ENCODE results near the gene PACS2. TPM values are rescaled to one million over a fixed set of nuclear protein-coding genes. Genes with fewer than 3 reads are reported as not detected.

PACS2 gene
- total RNA-seq, 1 experiment from 2014 or later = 43.3 TPM

GRCh38 chr14:105390849-105391500 is 76.4 kb downstream of the PACS2 start:
- Histone ChIP-seq H3K4me1 (replicated peaks; ENCODE audit: insufficient read depth) (no peaks in the 10 kb centered on the region), H3K4me3 (no peak overlapping the region), H3K9me3 (ENCODE audit: insufficient read depth, low read depth) (no peaks in the 10 kb centered on the region), H3K36me3 (ENCODE audit: low read depth) (no peaks in the 10 kb centered on the region), H3F3A (ENCODE audit: insufficient read depth, low read depth) (no peaks in the 10 kb centered on the region), H4K20me1 (ENCODE audit: insufficient read depth) (no peaks in the 10 kb centered on the region), H3K27me3 (ENCODE audit: insufficient read depth, low read depth) (no peaks in the 10 kb centered on the region), H3K4me2 (no peak overlapping the region), H3K79me2 (ENCODE audit: low read depth) (no peaks in the 10 kb centered on the region), H2AFZ (no peak overlapping the region), H3K27ac (no peak overlapping the region), H3K9me2 (ENCODE audit: insufficient read depth) (no peaks in the 10 kb centered on the region)
- ChIA-PET POLR2A (ENCODE audit: unreplicated experiment) (no interaction called here), CTCF (no interaction called here)
- DNase-seq = no peak
- intact Hi-C loops (cut with micrococcal nuclease; ENCODE audit: unreplicated experiment) = no loop called here
- BruUV-seq (replicated peaks) = no TSS peak
- TF ChIP-seq EZH2 (IDR thresholded peaks at IDR 0.05; ENCODE audit: low read depth) = no peak
- TF ChIP-seq CTCF (conservative IDR thresholded peaks at IDR 0.05) = no peak

GRCh38 chr14:105391541-105391940 is 77.0 kb downstream of the PACS2 start:
- BruUV-seq (replicated peaks) = no TSS peak
- TF ChIP-seq CTCF (conservative IDR thresholded peaks at IDR 0.05) = no peak
- TF ChIP-seq EZH2 (IDR thresholded peaks at IDR 0.05; ENCODE audit: low read depth) = no peak
- Histone ChIP-seq H2AFZ (no peak overlapping the region), H3K9me2 (ENCODE audit: insufficient read depth) (no peaks in the 10 kb centered on the region), H3K4me1 (replicated peaks; ENCODE audit: insufficient read depth) (no peaks in the 10 kb centered on the region), H4K20me1 (ENCODE audit: insufficient read depth) (no peaks in the 10 kb centered on the region), H3K27me3 (ENCODE audit: insufficient read depth, low read depth) (no peaks in the 10 kb centered on the region), H3K79me2 (ENCODE audit: low read depth) (no peaks in the 10 kb centered on the region), H3K4me3 (no peak overlapping the region), H3F3A (ENCODE audit: insufficient read depth, low read depth) (no peaks in the 10 kb centered on the region), H3K9me3 (ENCODE audit: insufficient read depth, low read depth) (no peaks in the 10 kb centered on the region), H3K27ac (no peak overlapping the region), H3K4me2 (no peak overlapping the region), H3K36me3 (ENCODE audit: low read depth) (no peaks in the 10 kb centered on the region)
- CTCF ChIA-PET = no interaction called here
- POLR2A ChIA-PET (ENCODE audit: unreplicated experiment) = no interaction called here
- intact Hi-C loops (cut with micrococcal nuclease; ENCODE audit: unreplicated experiment) = no loop called here
- DNase-seq = no peak

GRCh38 chr14:105392131-105393090 is 77.9 kb downstream of the PACS2 start:
- ChIA-PET CTCF (interaction anchor here (0.6 kb wide), 1 partner anchor 132 kb away, joined by 3 read pairs; no protein-coding TSS in a partner anchor), POLR2A (ENCODE audit: unreplicated experiment) (no interaction called here)
- Histone ChIP-seq H3K27ac (no peak overlapping the region), H4K20me1 (ENCODE audit: insufficient read depth) (no peaks in the 10 kb centered on the region), H3K36me3 (ENCODE audit: low read depth) (no peaks in the 10 kb centered on the region), H2AFZ (no peak overlapping the region), H3K4me1 (replicated peaks; ENCODE audit: insufficient read depth) (no peaks in the 10 kb centered on the region), H3K4me3 (no peak overlapping the region), H3K9me2 (ENCODE audit: insufficient read depth) (no peaks in the 10 kb centered on the region), H3K9me3 (ENCODE audit: insufficient read depth, low read depth) (no peaks in the 10 kb centered on the region), H3F3A (ENCODE audit: insufficient read depth, low read depth) (no peaks in the 10 kb centered on the region), H3K4me2 (no peak overlapping the region), H3K27me3 (ENCODE audit: insufficient read depth, low read depth) (no peaks in the 10 kb centered on the region), H3K79me2 (ENCODE audit: low read depth) (no peaks in the 10 kb centered on the region)
- intact Hi-C loops (cut with micrococcal nuclease; ENCODE audit: unreplicated experiment) = no loop called here
- BruUV-seq (replicated peaks) = no TSS peak
- TF ChIP-seq CTCF (conservative IDR thresholded peaks at IDR 0.05) (no peak), EZH2 (IDR thresholded peaks at IDR 0.05; ENCODE audit: low read depth) (no peak)
- no peak for DNase-seq

Measured in PC-9 (cell line).